WTC11 (cell line): ENCODE measurements around the gene PRR12. TPM values are rescaled to one million over a fixed set of nuclear protein-coding genes. Genes with fewer than 3 reads are reported as not detected.
A peak's percentile ranks its signal among the peaks of the same experiment; 100 is the strongest.

Source experiments
- ATAC-seq: fragments of 200-7000 bp; cut with Tn5 transposase; 2 replicates; pipeline ENCODE4 v1.10.0; 2021; ENCODE audit warnings: mild to moderate bottlenecking, moderate library complexity
- CTCF ChIA-PET: fragments of 300-600 bp; sonication (Branson Sonifier 250); formaldehyde crosslinking; loops from one replicate; lab custom pipeline; 2021; ENCODE audit warnings: antibody characterized with exemption; lab: Charles Lee
- POLR2A ChIA-PET: fragments of 350-600 bp; sonication (Branson Sonifier 250); formaldehyde crosslinking; loops from one replicate; lab custom pipeline; 2021; ENCODE audit warnings: antibody characterized with exemption; lab: Charles Lee
- DNase-seq: peaks from one replicate; pipeline ENCODE4 v3.0.0; 2021; ENCODE audit warnings: low spot score
- H3K27ac Mint-ChIP-seq: 2 replicates; pipeline ENCODE4 v1.8.0; 2021; ENCODE audit warnings: mixed read lengths
- H3K27me3 Mint-ChIP-seq: 2 replicates; pipeline ENCODE4 v1.8.0; 2021; ENCODE audit warnings: low read depth, mild to moderate bottlenecking, moderate library complexity, mixed read lengths
- H3K36me3 Mint-ChIP-seq: 2 replicates; pipeline ENCODE4 v1.8.0; 2021; ENCODE audit warnings: mixed read lengths
- H3K4me1 Mint-ChIP-seq: 2 replicates; pipeline ENCODE4 v1.8.0; 2022; ENCODE audit warnings: mixed read lengths
- H3K4me3 Mint-ChIP-seq: 2 replicates; pipeline ENCODE4 v1.8.0; 2021; ENCODE audit warnings: mild to moderate bottlenecking, moderate library complexity, mixed read lengths
- H3K9me3 Mint-ChIP-seq: 2 replicates; pipeline ENCODE4 v1.8.0; 2021; ENCODE audit warnings: mixed read lengths
- CREB1 ChIP-seq: sonication (generic); formaldehyde crosslinking; IDR thresholded peaks from 2 replicates; pipeline ENCODE4 v1.8.0; 2023; ENCODE audit warnings: mild to moderate bottlenecking, missing genetic modification reagents
- FOXJ3 ChIP-seq: sonication (generic); formaldehyde crosslinking; IDR thresholded peaks from 2 replicates; pipeline ENCODE4 v1.9.0; 2021; ENCODE audit warnings: missing genetic modification reagents, mild to moderate bottlenecking, borderline replicate concordance
- FOXK1 ChIP-seq: sonication (generic); formaldehyde crosslinking; IDR thresholded peaks from 2 replicates; pipeline ENCODE4 v1.8.0; 2022; ENCODE audit warnings: mild to moderate bottlenecking, moderate library complexity, missing genetic modification reagents
- FOXP1 ChIP-seq: sonication (generic); formaldehyde crosslinking; IDR thresholded peaks from 2 replicates; pipeline ENCODE4 v1.8.0; 2022; ENCODE audit warnings: missing genetic modification reagents, mild to moderate bottlenecking, moderate library complexity, borderline replicate concordance
- JAZF1 ChIP-seq: fragments of 250-450 bp; sonication (Bioruptor Pico); IDR thresholded peaks from 2 replicates; pipeline ENCODE4 v1.9.0; 2021; ENCODE audit warnings: moderate library complexity, mild to moderate bottlenecking, inconsistent platforms
- JUN ChIP-seq: sonication (generic); formaldehyde crosslinking; IDR thresholded peaks from 2 replicates; pipeline ENCODE4 v1.8.0; 2023; ENCODE audit warnings: mild to moderate bottlenecking, missing genetic modification reagents
- KAT7 ChIP-seq: sonication (generic); formaldehyde crosslinking; IDR thresholded peaks from 2 replicates; pipeline ENCODE4 v1.8.1; 2023; ENCODE audit warnings: missing genetic modification reagents, mild to moderate bottlenecking, borderline replicate concordance
- NR2C2 ChIP-seq: sonication (generic); formaldehyde crosslinking; IDR thresholded peaks from 2 replicates; pipeline ENCODE4 v1.8.0; 2022; ENCODE audit warnings: mild to moderate bottlenecking, missing genetic modification reagents
- NR3C1 ChIP-seq: sonication (generic); formaldehyde crosslinking; conservative IDR thresholded peaks from 2 replicates; pipeline ENCODE4 v1.8.1; 2023; ENCODE audit warnings: low read depth, mild to moderate bottlenecking, missing genetic modification reagents
- PRRX2 ChIP-seq: fragments of 250-450 bp; sonication (Bioruptor Pico); IDR thresholded peaks from 2 replicates; pipeline ENCODE4 v1.8.0; 2021; ENCODE audit warnings: mild to moderate bottlenecking
- SMAD3 ChIP-seq: sonication (generic); formaldehyde crosslinking; IDR thresholded peaks from 2 replicates; pipeline ENCODE4 v1.8.0; 2022; ENCODE audit warnings: missing genetic modification reagents, mild to moderate bottlenecking, borderline replicate concordance
- ZBTB21 ChIP-seq: sonication (generic); formaldehyde crosslinking; IDR thresholded peaks from 2 replicates; pipeline ENCODE4 v1.8.1; 2023; ENCODE audit warnings: mild to moderate bottlenecking, missing genetic modification reagents, borderline replicate concordance
- ZNF263 ChIP-seq: sonication (generic); formaldehyde crosslinking; IDR thresholded peaks from 2 replicates; pipeline ENCODE4 v1.8.1; 2022; ENCODE audit warnings: low read depth, mild to moderate bottlenecking, moderate library complexity, missing genetic modification reagents
- ZNF396 ChIP-seq: fragments of 250-450 bp; sonication (Bioruptor Pico); IDR thresholded peaks from 2 replicates; pipeline ENCODE4 v1.8.0; 2021; ENCODE audit warnings: mild to moderate bottlenecking, moderate library complexity, borderline replicate concordance
- total RNA-seq: library from RNA; stranded (reverse); gene quantifications from 3 replicates; pipeline ENCODE4 v1.2.3, GENCODE V29; 2021
- TF ChIP-seq, protein P1 (sequence below): sonication (generic); formaldehyde crosslinking; IDR thresholded peaks from 2 replicates; pipeline ENCODE4 v1.8.1; 2022; ENCODE audit warnings: missing genetic modification reagents, borderline replicate concordance
- TF ChIP-seq, protein P2 (sequence below): fragments of 250-450 bp; sonication (Bioruptor Pico); IDR thresholded peaks from 2 replicates; pipeline ENCODE4 v1.9.0; 2021; ENCODE audit warnings: mild to moderate bottlenecking, borderline replicate concordance
- TF ChIP-seq, protein P3 (sequence below): sonication (generic); formaldehyde crosslinking; IDR thresholded peaks from 2 replicates; pipeline ENCODE4 v1.8.1; 2023; ENCODE audit warnings: mild to moderate bottlenecking, missing genetic modification reagents
- TF ChIP-seq, protein P4 (sequence below): sonication (generic); formaldehyde crosslinking; IDR thresholded peaks from 2 replicates; pipeline ENCODE4 v1.8.1; 2022; ENCODE audit warnings: mild to moderate bottlenecking, missing genetic modification reagents, moderate library complexity, borderline replicate concordance
- TF ChIP-seq, protein P5 (sequence below): sonication (generic); formaldehyde crosslinking; IDR thresholded peaks from 2 replicates; pipeline ENCODE4 v1.8.0; 2022; ENCODE audit warnings: missing genetic modification reagents
- TF ChIP-seq, protein P6 (sequence below): sonication (generic); formaldehyde crosslinking; IDR thresholded peaks from 2 replicates; pipeline ENCODE4 v1.8.0; 2022; ENCODE audit warnings: mild to moderate bottlenecking, missing genetic modification reagents

The PRR12 gene
- total RNA-seq, 1 experiment from 2014 or later, result 86.1 TPM

DNA sequence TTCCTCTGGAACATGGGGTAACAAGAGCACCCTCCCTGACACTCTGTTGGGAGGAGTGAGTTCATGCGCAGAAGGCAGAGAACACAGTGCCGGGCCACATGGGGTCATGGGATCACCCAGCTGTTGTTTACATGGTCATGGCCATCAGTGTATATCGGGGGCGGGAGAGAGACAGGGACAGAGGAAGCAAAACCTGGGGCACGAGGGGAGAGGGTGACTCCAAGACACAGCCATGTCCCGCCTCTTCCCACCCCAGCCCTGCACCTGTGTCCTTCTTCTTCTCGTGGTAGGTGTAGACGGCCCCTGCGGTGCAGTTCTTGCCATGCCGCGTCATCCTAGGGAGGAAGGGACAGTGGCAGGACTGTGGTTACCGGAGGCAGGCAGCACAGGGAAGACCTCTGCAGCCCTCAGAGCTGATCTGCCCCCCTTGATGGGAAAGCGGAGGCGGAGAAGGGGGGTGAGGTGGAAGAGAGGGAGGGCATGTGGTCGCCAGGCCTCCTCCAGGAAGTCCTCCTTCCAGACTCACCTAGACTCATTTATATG lies 30.6 kb upstream of the PRR12 start (continued):
- TF ChIP-seq, protein P1, sequence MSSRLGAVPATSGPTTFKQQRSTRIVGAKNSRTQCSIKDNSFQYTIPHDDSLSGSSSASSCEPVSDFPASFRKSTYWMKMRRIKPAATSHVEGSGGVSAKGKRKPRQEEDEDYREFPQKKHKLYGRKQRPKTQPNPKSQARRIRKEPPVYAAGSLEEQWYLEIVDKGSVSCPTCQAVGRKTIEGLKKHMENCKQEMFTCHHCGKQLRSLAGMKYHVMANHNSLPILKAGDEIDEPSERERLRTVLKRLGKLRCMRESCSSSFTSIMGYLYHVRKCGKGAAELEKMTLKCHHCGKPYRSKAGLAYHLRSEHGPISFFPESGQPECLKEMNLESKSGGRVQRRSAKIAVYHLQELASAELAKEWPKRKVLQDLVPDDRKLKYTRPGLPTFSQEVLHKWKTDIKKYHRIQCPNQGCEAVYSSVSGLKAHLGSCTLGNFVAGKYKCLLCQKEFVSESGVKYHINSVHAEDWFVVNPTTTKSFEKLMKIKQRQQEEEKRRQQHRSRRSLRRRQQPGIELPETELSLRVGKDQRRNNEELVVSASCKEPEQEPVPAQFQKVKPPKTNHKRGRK (CRISPR knock-in tag), result no peak
- no peak for TF ChIP-seq CREB1 (CRISPR knock-in tag)
- TF ChIP-seq FOXJ3 (CRISPR knock-in tag), result no peak
- TF ChIP-seq, protein P2, sequence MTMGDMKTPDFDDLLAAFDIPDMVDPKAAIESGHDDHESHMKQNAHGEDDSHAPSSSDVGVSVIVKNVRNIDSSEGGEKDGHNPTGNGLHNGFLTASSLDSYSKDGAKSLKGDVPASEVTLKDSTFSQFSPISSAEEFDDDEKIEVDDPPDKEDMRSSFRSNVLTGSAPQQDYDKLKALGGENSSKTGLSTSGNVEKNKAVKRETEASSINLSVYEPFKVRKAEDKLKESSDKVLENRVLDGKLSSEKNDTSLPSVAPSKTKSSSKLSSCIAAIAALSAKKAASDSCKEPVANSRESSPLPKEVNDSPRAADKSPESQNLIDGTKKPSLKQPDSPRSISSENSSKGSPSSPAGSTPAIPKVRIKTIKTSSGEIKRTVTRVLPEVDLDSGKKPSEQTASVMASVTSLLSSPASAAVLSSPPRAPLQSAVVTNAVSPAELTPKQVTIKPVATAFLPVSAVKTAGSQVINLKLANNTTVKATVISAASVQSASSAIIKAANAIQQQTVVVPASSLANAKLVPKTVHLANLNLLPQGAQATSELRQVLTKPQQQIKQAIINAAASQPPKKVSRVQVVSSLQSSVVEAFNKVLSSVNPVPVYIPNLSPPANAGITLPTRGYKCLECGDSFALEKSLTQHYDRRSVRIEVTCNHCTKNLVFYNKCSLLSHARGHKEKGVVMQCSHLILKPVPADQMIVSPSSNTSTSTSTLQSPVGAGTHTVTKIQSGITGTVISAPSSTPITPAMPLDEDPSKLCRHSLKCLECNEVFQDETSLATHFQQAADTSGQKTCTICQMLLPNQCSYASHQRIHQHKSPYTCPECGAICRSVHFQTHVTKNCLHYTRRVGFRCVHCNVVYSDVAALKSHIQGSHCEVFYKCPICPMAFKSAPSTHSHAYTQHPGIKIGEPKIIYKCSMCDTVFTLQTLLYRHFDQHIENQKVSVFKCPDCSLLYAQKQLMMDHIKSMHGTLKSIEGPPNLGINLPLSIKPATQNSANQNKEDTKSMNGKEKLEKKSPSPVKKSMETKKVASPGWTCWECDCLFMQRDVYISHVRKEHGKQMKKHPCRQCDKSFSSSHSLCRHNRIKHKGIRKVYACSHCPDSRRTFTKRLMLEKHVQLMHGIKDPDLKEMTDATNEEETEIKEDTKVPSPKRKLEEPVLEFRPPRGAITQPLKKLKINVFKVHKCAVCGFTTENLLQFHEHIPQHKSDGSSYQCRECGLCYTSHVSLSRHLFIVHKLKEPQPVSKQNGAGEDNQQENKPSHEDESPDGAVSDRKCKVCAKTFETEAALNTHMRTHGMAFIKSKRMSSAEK (CRISPR knock-in tag), result no peak
- no peak for TF ChIP-seq ZNF263 (CRISPR knock-in tag)
- TF ChIP-seq, protein P3, sequence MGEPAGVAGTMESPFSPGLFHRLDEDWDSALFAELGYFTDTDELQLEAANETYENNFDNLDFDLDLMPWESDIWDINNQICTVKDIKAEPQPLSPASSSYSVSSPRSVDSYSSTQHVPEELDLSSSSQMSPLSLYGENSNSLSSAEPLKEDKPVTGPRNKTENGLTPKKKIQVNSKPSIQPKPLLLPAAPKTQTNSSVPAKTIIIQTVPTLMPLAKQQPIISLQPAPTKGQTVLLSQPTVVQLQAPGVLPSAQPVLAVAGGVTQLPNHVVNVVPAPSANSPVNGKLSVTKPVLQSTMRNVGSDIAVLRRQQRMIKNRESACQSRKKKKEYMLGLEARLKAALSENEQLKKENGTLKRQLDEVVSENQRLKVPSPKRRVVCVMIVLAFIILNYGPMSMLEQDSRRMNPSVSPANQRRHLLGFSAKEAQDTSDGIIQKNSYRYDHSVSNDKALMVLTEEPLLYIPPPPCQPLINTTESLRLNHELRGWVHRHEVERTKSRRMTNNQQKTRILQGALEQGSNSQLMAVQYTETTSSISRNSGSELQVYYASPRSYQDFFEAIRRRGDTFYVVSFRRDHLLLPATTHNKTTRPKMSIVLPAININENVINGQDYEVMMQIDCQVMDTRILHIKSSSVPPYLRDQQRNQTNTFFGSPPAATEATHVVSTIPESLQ (CRISPR knock-in tag), result no peak

DNA sequence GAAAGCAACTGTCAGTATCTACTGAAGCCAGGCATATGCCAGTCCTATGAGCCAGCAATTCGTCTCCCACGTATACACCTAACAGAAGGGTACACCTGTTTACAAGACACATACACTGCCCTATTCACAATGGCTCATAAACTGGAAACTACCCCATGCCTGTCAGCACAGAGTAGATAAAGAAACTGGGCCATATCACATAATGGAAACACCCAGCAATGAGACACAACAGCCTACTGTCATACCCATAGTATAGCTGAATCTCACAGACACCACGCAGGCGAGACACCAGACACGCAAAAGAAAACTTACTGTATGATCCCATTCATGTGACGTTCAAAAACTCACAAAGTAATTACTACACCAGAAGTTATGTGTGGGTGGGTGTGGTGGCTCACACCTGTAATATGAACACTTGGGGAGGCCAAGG lies 26.4 kb upstream of the PRR12 start:
- ChIA-PET CTCF (interaction anchor here (1.6 kb wide), 1 partner anchor 18 kb away, joined by 9 read pairs; no protein-coding TSS in a partner anchor), POLR2A (no interaction called here)
- peaks cover 3% of the 10 kb centered on the region; the same call in 1 of the 2 replicates for H3K36me3 Mint-ChIP-seq
- H3K27me3 Mint-ChIP-seq, result no peaks in the 10 kb centered on the region
- H3K27ac Mint-ChIP-seq, result peak overlapping the region; percentile 91
- ATAC-seq (no peak), DNase-seq (no peak)
- no peaks in the 10 kb centered on the region for H3K9me3 Mint-ChIP-seq
- no peak overlapping the region for H3K4me3 Mint-ChIP-seq
- peaks cover 15% of the 10 kb centered on the region for H3K4me1 Mint-ChIP-seq
- no peak for TF ChIP-seq NR3C1 (CRISPR knock-in tag)
- TF ChIP-seq, protein P4, sequence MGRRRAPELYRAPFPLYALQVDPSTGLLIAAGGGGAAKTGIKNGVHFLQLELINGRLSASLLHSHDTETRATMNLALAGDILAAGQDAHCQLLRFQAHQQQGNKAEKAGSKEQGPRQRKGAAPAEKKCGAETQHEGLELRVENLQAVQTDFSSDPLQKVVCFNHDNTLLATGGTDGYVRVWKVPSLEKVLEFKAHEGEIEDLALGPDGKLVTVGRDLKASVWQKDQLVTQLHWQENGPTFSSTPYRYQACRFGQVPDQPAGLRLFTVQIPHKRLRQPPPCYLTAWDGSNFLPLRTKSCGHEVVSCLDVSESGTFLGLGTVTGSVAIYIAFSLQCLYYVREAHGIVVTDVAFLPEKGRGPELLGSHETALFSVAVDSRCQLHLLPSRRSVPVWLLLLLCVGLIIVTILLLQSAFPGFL, result no peak
- no peak for TF ChIP-seq FOXJ3 (CRISPR knock-in tag)
- no peak for TF ChIP-seq PRRX2 (CRISPR knock-in tag)
- no peak for TF ChIP-seq FOXK1 (CRISPR knock-in tag)
- TF ChIP-seq KAT7 (CRISPR knock-in tag), result no peak
- no peak for TF ChIP-seq ZNF396 (CRISPR knock-in tag)
- TF ChIP-seq, protein P5, sequence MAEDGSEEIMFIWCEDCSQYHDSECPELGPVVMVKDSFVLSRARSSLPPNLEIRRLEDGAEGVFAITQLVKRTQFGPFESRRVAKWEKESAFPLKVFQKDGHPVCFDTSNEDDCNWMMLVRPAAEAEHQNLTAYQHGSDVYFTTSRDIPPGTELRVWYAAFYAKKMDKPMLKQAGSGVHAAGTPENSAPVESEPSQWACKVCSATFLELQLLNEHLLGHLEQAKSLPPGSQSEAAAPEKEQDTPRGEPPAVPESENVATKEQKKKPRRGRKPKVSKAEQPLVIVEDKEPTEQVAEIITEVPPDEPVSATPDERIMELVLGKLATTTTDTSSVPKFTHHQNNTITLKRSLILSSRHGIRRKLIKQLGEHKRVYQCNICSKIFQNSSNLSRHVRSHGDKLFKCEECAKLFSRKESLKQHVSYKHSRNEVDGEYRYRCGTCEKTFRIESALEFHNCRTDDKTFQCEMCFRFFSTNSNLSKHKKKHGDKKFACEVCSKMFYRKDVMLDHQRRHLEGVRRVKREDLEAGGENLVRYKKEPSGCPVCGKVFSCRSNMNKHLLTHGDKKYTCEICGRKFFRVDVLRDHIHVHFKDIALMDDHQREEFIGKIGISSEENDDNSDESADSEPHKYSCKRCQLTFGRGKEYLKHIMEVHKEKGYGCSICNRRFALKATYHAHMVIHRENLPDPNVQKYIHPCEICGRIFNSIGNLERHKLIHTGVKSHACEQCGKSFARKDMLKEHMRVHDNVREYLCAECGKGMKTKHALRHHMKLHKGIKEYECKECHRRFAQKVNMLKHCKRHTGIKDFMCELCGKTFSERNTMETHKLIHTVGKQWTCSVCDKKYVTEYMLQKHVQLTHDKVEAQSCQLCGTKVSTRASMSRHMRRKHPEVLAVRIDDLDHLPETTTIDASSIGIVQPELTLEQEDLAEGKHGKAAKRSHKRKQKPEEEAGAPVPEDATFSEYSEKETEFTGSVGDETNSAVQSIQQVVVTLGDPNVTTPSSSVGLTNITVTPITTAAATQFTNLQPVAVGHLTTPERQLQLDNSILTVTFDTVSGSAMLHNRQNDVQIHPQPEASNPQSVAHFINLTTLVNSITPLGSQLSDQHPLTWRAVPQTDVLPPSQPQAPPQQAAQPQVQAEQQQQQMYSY (CRISPR knock-in tag), result no peak
- TF ChIP-seq JUN (CRISPR knock-in tag), result no peak
- no peak for TF ChIP-seq FOXP1 (CRISPR knock-in tag)
- no peak for TF ChIP-seq SMAD3 (CRISPR knock-in tag)
- TF ChIP-seq NR2C2 (CRISPR knock-in tag), result no peak
- TF ChIP-seq, protein P6, sequence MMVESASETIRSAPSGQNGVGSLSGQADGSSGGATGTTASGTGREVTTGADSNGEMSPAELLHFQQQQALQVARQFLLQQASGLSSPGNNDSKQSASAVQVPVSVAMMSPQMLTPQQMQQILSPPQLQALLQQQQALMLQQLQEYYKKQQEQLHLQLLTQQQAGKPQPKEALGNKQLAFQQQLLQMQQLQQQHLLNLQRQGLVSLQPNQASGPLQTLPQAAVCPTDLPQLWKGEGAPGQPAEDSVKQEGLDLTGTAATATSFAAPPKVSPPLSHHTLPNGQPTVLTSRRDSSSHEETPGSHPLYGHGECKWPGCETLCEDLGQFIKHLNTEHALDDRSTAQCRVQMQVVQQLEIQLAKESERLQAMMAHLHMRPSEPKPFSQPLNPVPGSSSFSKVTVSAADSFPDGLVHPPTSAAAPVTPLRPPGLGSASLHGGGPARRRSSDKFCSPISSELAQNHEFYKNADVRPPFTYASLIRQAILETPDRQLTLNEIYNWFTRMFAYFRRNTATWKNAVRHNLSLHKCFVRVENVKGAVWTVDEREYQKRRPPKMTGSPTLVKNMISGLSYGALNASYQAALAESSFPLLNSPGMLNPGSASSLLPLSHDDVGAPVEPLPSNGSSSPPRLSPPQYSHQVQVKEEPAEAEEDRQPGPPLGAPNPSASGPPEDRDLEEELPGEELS (CRISPR knock-in tag), result no peak
- TF ChIP-seq JAZF1, result no peak
- no peak for TF ChIP-seq ZBTB21 (CRISPR knock-in tag)
